IPS DF 6.9 (cell line): ENCODE measurements around the gene FYCO1.
"Not testable (repeated sequence)": the region's sequence is repeated elsewhere in the genome, so short reads cannot be mapped to it uniquely, and the experiment has no call there.

ENCODE experiments used
- DNase-seq: peaks from one replicate; pipeline ENCODE4 v3.0.0-alpha.2; 2013; ENCODE audit warnings: low read depth, low spot score
- H3K27ac ChIP-seq: one replicate; pipeline ENCODE4 v1.5.1; 2013; ENCODE audit warnings: low read length, control low read depth
- H3K27me3 ChIP-seq: 2 replicates; pipeline ENCODE4 v1.6.1; 2013; ENCODE audit warnings: mild to moderate bottlenecking, low read length; ENCODE audit not compliant: control insufficient read depth, insufficient read depth
- H3K36me3 ChIP-seq: 2 replicates; pipeline ENCODE4 v1.6.1; 2013; ENCODE audit warnings: low read length; ENCODE audit not compliant: control insufficient read depth, insufficient read depth
- H3K4me1 ChIP-seq: 2 replicates; pipeline ENCODE4 v1.6.1; 2013; ENCODE audit warnings: low read length; ENCODE audit not compliant: control insufficient read depth, insufficient read depth
- H3K4me3 ChIP-seq: 2 replicates; pipeline ENCODE4 v1.5.1; 2013; ENCODE audit warnings: mild to moderate bottlenecking, low read length
- H3K9me3 ChIP-seq: 2 replicates; pipeline ENCODE4 v1.6.1; 2013; ENCODE audit warnings: low read length, inconsistent platforms; ENCODE audit not compliant: control insufficient read depth, insufficient read depth
- WGBS: extraction: QIAGEN DNeasy Blood & Tissue Kit; methylation state at CpG from one replicate; pipeline ENCODE4 v1.1.7; 2013; ENCODE audit warnings: mixed read lengths, missing lambda C conversion rate; ENCODE audit not compliant: insufficient read length, insufficient coverage; 5-methylcytosine and 5-hydroxymethylcytosine counted together

The FYCO1 gene

DNA sequence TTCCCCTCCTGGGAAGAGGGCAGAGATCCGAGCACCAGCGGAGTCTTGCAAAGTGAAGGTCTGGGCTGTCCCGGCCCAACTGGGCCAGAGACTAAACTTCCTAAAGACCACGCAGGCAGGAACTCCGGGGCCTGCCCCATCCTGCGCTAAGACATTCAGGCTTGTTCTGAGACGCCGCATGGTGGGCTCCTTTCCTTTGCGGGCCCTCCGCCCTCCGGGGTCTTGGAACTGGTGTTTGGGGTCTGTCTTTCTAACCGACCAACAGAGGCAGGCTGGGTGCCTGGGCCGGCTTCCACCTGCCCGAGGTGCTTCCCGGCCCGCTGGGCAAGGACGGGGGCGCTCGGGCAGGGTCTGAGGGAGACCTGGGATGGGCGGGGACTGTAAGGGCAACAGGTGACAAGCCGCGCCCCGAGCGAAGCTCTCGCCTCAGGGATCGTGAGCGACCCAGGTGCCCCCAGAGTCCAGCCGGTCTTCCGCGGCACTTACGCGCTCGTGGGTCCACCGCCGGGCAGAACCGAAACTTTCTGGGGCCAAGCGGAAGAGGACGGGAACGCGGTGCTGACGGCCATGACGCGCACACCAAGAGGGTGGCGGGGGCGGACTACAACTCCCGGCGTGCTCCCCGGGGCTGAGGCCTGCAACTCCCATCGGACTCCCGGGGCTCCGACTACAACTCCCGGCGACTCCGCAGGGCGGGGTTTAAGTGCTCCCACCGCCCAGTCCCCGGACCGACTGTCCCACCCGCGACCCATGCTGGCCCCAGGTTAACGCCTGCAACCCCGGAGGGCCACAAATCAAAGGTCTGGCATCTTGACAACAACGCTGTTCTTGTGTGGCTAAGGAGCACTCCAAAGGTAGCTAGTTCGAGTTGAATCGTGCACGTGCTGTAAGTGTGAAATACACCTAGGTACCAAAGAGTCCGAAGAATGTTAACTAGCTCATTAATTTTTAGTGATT is at the start of gene FYCO1:
TSS of gene FYCO1 (minus strand) at position 589 of the 957 bp plus-strand sequence. CDS start 10,914 bp downstream, outside the sequence.
- no peak within 1 kb of the TSS for H3K27ac ChIP-seq
- H3K9me3 ChIP-seq, result no peaks in the 10 kb centered on the region
- DNase-seq, result peak; percentile 82
- H3K4me3 ChIP-seq, result peak within 1 kb of the TSS; percentile 93
- WGBS, result no CpG with 5 or more reads among the region's 67 CpGs
- peaks cover 3% of the 10 kb centered on the region for H3K4me1 ChIP-seq
- H3K36me3 ChIP-seq, result no peaks in the 10 kb centered on the region
- H3K27me3 ChIP-seq, result no peaks in the 10 kb centered on the region

DNA sequence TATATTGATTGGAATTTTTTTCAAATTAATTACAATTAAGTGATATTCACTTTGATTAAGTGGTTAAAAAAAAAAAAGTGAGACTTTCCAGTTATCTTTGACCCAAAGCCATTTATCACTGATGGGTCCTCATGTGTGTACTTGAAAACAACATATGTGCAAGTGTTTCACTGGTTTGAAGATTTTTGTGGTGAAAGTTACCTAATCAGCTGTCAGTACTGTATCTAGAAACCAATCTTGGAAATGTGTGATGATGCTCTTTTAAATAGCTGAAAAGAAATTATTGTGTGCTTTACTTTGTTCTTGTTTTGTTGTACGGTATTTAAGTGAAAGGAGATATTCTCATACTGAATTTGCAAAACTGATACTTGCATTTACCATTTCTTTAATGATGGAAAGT is 43.3 kb upstream of the FYCO1 start:
- Histone ChIP-seq H3K4me3 (no peak overlapping the region), H3K9me3 (no peaks in the 10 kb centered on the region), H3K4me1 (no peaks in the 10 kb centered on the region), H3K27me3 (no peaks in the 10 kb centered on the region), H3K36me3 (no peaks in the 10 kb centered on the region), H3K27ac (no peak overlapping the region)
- no peak for DNase-seq
- WGBS, result 100% methylated on average over 1 of the region's 1 CpG

DNA sequence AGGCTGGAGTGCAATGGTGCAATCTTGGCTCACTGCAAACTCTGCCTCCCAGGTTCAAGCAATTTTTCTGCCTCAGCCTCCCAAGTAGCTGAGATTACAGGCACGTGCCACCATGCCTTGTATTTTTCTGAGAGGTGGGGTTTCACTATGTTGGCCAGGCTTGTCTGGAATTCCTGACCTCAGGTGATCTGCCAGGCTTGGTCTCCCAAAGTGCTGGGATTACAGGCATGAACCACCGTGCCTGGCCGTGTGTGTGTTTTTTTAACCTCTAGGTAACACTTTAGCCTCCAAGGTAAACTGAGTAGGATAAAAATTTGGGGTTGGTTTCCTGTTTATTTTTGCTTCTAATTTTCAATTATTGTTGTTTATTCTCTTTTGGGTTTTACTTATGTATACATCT is 42.4 kb upstream of the FYCO1 start:
- not testable (repeated sequence) for H3K4me3 ChIP-seq, H3K4me1 ChIP-seq, H3K27ac ChIP-seq, H3K36me3 ChIP-seq, H3K9me3 ChIP-seq, H3K27me3 ChIP-seq, DNase-seq
- no CpG with 5 or more reads among the region's 3 CpGs for WGBS

DNA sequence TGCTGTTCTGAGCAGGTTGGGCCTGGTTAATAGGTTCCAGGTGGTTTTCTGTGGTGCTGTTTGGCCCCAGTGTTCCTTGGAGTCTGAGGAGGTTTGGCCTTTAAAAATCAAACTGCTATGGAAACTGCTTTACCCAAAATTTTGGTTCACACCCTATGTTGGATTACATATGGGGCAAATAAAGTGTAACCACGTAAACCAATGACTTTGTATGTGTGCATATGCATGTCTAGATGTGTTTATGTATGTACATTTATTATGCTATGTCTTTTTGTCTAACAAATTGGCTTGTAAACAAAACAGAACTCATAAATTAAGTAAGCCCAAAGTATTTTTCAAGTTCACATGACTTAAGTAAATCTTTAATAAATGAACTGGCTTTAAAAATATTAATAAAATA is 40.6 kb upstream of the FYCO1 start:
- Histone ChIP-seq H3K4me3 (no peak overlapping the region), H3K4me1 (no peaks in the 10 kb centered on the region), H3K27ac (no peak overlapping the region), H3K9me3 (no peaks in the 10 kb centered on the region), H3K36me3 (no peaks in the 10 kb centered on the region), H3K27me3 (no peaks in the 10 kb centered on the region)
- no CpG with 5 or more reads among the region's 1 CpG for WGBS
- no peak for DNase-seq

DNA sequence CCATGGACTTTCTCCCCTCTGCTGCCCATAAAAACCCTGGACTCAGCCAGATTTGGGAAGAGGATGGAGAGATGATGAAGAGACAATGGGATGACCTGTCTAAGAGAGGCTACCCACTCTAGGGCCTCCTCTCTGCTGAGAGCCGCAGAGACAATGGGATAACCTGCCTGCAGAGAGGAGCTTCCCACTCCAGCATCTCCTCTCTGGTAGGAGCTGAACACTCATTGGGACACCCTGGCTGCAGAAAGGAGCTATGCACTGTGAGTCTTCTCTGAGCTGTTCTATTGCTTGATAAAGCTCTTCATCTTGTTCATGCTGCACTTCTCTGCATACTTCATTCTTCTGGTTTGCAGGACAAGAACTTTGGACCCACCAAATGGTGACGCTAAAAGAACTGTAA is 36.1 kb upstream of the FYCO1 start:
- Histone ChIP-seq H3K27ac (no peak overlapping the region), H3K27me3 (no peaks in the 10 kb centered on the region), H3K4me3 (no peak overlapping the region), H3K4me1 (no peaks in the 10 kb centered on the region), H3K36me3 (no peaks in the 10 kb centered on the region), H3K9me3 (peaks cover 4% of the 10 kb centered on the region)
- WGBS, result no CpG with 5 or more reads among the region's 2 CpGs
- no peak for DNase-seq

DNA sequence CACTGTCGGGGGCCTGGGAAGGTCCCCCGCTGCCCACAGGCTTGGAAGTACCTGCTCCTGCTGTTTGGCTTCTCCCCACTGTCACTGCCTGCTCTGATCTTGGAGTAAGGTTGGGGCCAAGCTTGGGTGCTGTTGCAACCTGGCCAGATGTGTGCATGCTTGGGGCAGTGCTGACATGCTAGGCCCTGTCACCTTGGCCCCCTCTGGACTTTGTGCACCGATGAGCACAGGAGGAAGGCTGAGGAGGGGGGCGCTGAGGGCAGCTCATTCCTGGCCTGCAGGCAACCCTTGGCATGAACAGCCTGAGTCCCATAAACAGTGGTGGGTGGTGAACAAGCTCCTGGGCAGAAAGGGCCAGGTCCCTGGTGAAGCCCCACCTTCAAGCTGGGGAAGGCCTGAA is 35.6 kb upstream of the FYCO1 start:
- Histone ChIP-seq H3K4me1 (no peaks in the 10 kb centered on the region), H3K36me3 (no peaks in the 10 kb centered on the region), H3K27me3 (no peaks in the 10 kb centered on the region), H3K9me3 (peaks cover 4% of the 10 kb centered on the region), H3K4me3 (no peak overlapping the region), H3K27ac (no peak overlapping the region)
- DNase-seq, result no peak
- no CpG with 5 or more reads among the region's 4 CpGs for WGBS

DNA sequence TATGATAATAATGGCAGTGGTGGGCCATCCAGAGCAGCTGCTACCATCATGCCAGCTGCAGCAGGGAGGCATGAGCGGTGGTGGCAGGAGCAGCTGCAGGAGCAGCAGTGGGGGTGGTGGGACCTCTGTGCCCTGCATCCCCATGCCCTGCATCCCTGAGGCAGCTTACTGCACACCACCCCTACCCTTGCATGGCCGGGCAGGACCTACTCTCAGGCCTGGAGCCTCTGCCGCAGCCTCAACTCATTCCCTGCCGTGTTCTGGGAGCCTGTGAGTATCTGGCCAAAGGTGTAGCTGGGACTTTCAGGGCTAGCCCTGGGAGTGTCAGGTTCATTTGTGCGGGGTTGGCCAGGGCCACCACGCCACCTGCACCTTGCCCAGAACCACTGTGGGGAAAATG is 35.0 kb upstream of the FYCO1 start:
- Histone ChIP-seq H3K36me3 (no peaks in the 10 kb centered on the region), H3K27ac (no peak overlapping the region), H3K9me3 (peaks cover 4% of the 10 kb centered on the region), H3K27me3 (no peaks in the 10 kb centered on the region), H3K4me1 (no peaks in the 10 kb centered on the region), H3K4me3 (no peak overlapping the region)
- DNase-seq, result no peak
- no CpG with 5 or more reads among the region's 6 CpGs for WGBS

DNA sequence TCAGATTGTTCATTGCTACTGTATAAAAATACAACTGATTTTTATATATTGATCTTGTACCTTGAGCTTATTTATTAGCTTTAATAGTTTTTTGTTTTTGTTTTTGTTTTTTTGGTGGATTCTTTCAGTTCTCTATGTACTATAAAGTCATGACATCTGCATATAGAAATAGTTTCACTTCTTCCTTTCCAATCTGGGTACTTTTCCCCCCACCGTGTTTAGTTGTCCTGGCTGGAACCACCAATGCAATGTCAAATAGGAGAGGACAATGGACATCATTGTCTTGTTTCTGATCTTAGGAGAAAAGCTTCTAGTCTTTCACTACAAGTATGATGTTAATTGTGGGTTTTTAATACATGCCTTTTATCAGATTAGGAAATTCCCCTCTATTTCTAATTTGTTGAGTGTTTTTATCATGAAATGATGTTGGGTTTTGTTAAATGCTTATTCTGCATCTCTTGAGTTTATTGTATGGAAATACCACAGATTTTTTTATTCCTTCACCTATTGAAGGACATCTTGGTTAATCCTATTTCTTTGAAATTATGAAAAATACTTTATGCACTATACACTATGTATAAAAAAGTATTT is 34.4 kb upstream of the FYCO1 start:
- Histone ChIP-seq H3K27me3 (no peaks in the 10 kb centered on the region), H3K36me3 (no peaks in the 10 kb centered on the region), H3K4me1 (no peaks in the 10 kb centered on the region), H3K27ac (no peak overlapping the region), H3K4me3 (no peak overlapping the region), H3K9me3 (peaks cover 4% of the 10 kb centered on the region)
- DNase-seq, result no peak
- no CpG with 5 or more reads among the region's 1 CpG for WGBS

DNA sequence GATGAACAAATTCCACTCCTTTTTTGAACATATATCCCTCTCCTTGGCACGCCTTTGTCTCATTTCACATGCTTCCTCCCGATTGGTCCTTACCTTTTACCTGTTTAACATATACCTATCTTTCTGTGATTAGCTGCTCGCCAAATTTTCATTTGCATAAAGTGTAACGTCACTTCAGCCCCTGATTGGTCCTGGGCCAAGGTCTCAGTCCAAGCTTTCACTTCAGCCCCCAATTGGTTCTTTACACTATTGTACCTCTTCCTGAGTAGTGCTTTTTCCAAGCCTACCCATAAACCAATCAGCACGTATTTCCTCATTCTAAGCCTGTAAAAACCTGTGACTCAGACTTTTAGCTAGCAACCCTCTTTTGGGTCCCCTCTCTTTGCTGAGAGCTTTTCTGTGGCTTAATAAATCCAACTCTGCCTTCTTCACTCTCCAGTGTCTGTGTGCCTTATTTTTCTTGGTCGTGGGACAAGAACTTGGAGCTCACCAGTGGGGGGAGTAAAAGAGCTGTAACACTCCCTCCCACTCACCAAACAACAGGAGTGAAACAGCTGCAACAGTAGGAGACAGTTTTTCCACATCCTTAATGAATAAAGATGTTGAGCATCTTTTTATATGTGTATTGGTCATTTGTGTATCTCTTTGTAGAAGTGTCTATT is 32.2 kb upstream of the FYCO1 start:
- Histone ChIP-seq H3K27ac (no peak overlapping the region), H3K36me3 (no peaks in the 10 kb centered on the region; the same call in 1 of the 2 replicates), H3K27me3 (no peaks in the 10 kb centered on the region), H3K4me1 (no peaks in the 10 kb centered on the region), H3K9me3 (peaks cover 4% of the 10 kb centered on the region), H3K4me3 (no peak overlapping the region)
- DNase-seq, result no peak
- no CpG with 5 or more reads among the region's 6 CpGs for WGBS

DNA sequence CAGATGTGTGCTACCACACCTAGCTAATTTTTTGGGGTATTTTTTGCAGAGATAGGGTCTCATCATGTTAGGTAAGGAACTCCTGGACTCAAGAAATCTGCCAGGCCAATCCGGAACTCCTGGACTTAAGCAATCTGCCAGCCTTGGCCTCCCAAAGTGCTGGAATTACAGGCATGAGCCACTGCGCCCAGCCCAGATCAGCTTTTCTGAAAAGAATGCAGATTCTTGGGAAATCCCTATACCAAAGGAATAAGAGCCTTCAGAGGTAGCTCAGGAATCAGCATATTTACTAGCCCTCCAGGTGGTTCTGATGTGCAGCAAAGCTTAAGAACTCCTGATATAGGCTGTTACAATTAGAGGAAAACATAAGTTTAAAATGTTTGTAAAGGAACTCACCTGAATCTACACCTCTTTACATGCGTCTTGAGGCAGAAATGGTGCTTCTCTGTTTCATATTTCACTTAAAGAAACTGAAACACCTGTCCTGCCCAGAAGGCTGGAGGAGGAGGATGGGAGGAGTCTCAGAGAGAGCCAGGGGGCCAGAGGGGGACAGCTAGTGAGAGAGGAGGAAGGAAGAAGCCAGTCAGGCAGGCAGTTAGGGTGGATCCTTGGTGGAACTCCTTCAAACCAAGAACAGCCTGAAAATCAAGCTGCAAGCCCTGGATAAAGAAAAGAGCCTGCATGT is 31.5 kb upstream of the FYCO1 start, which contains the start of gene XCR1:
TSS of gene XCR1 (minus strand) at position 463 of the 685 bp plus-strand sequence. CDS start 5,536 bp downstream, outside the sequence.
- H3K4me3 ChIP-seq, result no peak within 1 kb of the TSS
- no peaks in the 10 kb centered on the region; the same call in 1 of the 2 replicates for H3K36me3 ChIP-seq
- H3K9me3 ChIP-seq, result peaks cover 4% of the 10 kb centered on the region
- no peaks in the 10 kb centered on the region for H3K27me3 ChIP-seq
- no peak within 1 kb of the TSS for H3K27ac ChIP-seq
- no peak for DNase-seq
- H3K4me1 ChIP-seq, result no peaks in the 10 kb centered on the region
- no CpG with 5 or more reads among the region's 3 CpGs for WGBS
